Stimulated activated CD4-positive, alpha-beta T cell treated with anti-CD3 and anti-CD28 coated beads, Interleukin-1b, Interleukin-23, amount 100 ng/mL, for 1 hour (primary cell): ENCODE measurements around the gene SPTBN1.

Source experiments
- DNase-seq, 2 donors: peaks; one replicate each; pipeline ENCODE4 v3.0.0-alpha.2; 2020; ENCODE audit warnings: low read depth in 2 of 2

The SPTBN1 gene

GRCh38 chr2:54573537-54573919 lies 117.4 kb downstream of the SPTBN1 start:
- DNase-seq, result no peak

- peak in 1 of 2 donors; percentile 37 for DNase-seq
Measured at GRCh38 chr2:54574107-54574859, 118.2 kb downstream of the SPTBN1 start.

GRCh38 chr2:54574860-54575247 lies 118.7 kb downstream of the SPTBN1 start:
- no peak for DNase-seq

- no peak for DNase-seq
Measured at GRCh38 chr2:54575379-54575888, 119.3 kb downstream of the SPTBN1 start.

GRCh38 chr2:54577035-54577434 lies 120.9 kb downstream of the SPTBN1 start:
- DNase-seq, result no peak

- no peak for DNase-seq
Measured at GRCh38 chr2:54577944-54578647, 122.0 kb downstream of the SPTBN1 start.

- DNase-seq, result no peak
Measured at GRCh38 chr2:54578648-54579045, 122.5 kb downstream of the SPTBN1 start.

- DNase-seq, result no peak
Measured at GRCh38 chr2:54579061-54579681, 123.0 kb downstream of the SPTBN1 start.

GRCh38 chr2:54579682-54580620 lies 123.8 kb downstream of the SPTBN1 start:
- DNase-seq, result no peak

GRCh38 chr2:54581326-54582039 lies 125.4 kb downstream of the SPTBN1 start:
- no peak for DNase-seq

GRCh38 chr2:54582987-54583386 lies 126.9 kb downstream of the SPTBN1 start:
- no peak for DNase-seq

- no peak for DNase-seq
Measured at GRCh38 chr2:54584598-54584997, 128.5 kb downstream of the SPTBN1 start.

GRCh38 chr2:54585136-54585733 lies 129.1 kb downstream of the SPTBN1 start:
- no peak for DNase-seq

GRCh38 chr2:54586062-54586461 lies 129.9 kb downstream of the SPTBN1 start:
- no peak for DNase-seq

- no peak for DNase-seq
Measured at GRCh38 chr2:54586494-54586893, 130.4 kb downstream of the SPTBN1 start.

GRCh38 chr2:54587171-54588016 lies 131.3 kb downstream of the SPTBN1 start:
- DNase-seq, result no peak

GRCh38 chr2:54588244-54588899 lies 132.2 kb downstream of the SPTBN1 start:
- no peak for DNase-seq

GRCh38 chr2:54589038-54589339 lies 132.9 kb downstream of the SPTBN1 start:
- no peak for DNase-seq
